ENCODE measurements around the gene CELF6.
A peak's percentile ranks its signal among the peaks of the same experiment; 100 is the strongest.
"Not testable (repeated sequence)": the region's sequence is repeated elsewhere in the genome, so short reads cannot be mapped to it uniquely, and the experiment has no call there.

The CELF6 gene

DNA sequence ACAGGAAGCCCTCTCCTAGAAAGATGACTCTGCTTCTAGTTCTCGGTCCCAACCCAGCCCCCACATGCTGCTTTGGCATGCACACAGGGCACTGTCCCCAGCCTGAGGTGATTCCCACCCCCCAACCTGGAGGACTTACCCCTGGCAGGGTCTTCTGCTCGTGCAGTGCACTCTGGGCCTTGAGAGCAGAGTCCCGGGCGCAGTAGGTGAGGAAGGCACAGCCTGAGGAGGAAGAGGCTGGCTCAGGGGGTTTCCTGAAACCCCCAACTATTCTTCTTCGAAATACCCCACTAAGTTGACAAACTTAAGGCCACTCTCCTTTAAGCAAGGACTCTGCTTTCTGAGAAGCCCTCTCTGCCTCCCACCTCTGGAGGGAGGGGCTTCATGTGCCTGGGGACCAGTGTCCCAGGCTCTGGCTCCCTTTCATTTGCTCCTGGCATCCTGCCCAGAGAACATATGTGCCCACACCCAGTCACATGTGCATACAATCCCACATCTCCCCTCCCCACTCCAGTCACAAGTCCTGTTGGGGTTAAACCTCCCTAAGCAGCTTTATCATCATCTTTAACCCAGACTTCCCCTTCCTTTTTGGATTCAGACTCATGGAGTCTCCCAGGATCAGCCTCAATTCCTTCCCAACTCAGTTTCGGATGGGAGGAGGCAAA, 4.1 kb downstream of the CELF6 start:
- peak; percentile 76 for DNase-seq

DNA sequence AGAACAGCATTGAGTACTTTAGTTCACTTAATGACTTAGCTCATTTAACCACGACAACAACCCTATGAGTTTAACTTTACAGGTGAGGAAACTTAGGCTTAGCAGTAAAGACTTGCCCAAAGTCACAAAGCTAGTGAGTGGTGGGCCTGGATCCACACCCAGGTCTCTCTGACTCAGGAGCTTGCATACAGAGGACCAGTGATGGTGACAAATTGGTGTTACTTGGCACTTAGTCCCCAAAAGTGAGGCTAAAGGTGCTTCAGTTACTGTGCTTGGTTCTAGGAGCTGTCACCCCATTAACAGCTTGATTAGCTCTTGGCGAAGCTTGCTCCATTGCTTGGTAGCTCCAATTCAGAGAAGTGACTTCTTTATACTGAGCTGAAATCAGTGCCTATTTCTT, 6.1 kb downstream of the CELF6 start:
- no peak for DNase-seq

DNA sequence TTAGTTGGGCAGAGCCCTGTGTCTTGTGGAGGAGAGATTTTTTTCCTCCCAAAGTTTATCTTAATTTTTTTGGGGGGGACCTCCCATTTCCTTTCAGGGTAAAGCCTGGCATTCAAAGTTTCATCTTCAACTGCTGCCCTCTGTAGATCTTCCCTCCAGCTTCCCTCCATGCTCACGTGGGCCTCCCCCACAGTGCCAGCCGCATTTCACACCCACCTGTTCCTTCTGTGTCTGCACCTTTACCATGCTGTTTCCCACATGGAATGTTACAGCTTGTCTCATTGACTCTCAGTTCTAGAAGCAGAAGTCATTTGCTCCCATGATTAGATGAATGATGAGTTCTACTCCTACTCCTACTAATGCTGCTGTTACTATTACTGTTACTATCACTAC, 6.5 kb downstream of the CELF6 start:
- no peak for DNase-seq

DNA sequence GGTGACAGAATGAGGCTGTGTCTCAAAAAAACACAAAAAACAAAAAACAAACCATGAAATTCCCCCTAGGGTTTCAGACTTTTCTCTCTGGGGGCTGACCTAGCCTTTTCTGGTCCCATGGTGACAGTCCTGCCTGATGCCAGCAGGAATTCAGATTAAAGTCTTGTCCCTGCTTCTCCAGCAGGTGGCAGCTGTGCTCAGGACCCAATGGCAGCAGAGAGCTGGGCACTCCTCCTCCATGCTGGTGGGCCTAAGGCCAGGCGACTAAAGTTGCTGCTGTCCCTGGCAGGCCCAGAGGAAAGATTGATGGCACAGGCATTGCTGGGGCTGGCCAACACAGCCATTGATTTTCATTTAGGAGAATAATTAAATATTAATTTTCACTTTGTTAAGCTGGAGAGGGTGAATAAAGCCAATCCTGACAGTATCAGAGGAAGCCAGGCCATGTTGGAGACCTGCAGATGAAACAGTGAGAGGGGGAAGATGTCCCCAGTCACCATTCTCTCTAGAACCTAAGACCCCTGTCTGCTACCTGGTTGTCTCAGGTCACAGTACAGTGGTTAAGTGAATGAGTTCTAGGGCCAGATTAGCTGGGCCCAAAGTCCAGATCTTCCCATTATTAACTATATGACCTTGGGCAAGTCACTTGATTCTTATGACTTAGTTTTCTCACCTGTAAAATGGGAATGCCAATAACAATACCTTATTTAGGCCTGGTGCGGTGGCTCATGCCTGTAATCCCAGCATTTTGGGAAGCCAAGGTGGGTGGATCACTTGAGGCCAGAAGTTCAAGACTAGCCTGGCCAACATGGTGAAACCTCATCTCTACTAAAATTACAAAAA, 7.1 kb downstream of the CELF6 start:
- DNase-seq = peak; percentile 85

DNA sequence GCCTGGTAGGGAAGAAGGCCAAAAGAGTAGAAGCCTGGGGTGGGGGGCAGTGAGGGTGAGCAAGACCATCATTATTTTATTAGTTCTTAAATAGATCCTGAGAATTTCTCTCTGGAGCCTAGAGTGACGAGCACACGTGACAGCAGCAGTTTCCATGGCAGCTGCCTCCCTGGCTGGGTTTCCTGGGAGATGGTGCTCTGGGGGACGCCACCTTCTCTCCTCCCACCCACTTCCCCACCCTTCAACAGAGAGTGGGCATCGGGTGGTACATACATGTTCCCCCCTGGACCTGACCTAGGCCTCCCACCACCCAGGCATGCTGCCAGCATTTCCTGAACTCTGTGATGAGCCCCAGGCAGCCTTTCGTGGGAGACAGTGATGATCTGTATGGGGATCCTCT, 12.9 kb downstream of the CELF6 start:
- no peak for DNase-seq

DNA sequence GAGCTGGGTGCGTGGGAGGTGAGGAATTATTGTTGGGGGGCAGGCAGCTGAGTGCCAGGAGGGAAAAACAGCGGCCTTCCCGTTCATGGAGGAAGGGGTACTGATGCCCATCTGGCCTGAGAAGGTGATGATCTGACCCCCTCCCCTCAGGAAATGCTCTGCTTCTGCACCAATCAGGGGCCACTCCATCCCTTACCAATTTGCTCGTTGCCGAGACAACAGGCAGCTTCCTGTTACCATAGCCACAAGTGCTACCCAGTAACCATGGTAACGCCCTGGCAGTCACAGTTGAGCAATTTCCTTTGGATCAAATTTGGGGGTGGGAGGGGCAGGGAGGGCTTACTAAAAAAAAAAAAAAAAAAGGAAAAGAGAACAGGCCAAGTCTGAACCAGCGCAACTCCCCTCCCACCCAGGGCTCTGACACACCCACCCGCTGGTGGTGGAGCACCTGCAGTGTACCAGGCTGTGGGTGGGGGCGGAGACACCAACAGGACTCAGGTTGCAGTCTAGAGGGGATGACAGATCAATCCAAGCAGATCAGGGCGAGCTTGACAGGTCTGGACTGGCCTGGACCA, 13.7 kb downstream of the CELF6 start:
- DNase-seq = peak; percentile 85

DNA sequence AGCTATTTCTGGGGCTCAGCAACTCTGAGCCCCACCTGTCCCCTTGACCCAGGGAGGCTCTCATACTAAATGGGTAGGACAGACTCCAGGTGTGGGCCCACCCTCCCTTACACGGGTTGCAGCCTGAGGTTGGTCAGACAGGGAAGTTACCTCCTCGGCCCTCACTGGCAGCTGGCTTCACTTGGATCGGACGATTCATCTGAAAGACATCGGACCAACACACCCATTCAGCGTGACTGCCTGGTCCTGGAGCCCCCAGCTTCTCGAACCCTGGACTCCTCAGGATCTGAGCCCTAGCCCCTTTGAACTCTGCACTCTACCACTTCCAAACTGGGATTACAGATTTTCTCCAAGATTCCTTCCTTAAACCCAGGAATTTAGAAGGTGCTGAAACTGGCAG, 15.4 kb downstream of the CELF6 start:
- no peak for DNase-seq

DNA sequence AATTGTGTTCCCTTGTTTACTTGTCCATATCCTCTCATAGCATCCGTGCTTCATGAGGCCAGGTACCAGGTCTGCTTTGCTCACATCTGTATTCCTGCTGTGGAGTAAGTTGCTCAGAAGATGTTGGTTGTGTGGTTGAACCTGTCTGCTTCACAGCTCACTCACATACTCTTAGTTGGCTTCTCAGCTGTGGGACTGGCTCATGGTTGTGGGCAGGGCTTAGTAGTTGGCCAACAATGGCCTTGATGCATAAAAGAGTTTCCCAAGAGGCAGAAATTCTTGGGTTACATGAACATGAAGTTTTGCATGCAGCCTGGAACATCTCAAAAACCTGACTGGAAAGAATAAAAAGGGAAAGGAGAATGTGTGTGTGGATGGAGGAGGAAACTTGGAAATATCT, 17.0 kb downstream of the CELF6 start:
- DNase-seq = no peak

DNA sequence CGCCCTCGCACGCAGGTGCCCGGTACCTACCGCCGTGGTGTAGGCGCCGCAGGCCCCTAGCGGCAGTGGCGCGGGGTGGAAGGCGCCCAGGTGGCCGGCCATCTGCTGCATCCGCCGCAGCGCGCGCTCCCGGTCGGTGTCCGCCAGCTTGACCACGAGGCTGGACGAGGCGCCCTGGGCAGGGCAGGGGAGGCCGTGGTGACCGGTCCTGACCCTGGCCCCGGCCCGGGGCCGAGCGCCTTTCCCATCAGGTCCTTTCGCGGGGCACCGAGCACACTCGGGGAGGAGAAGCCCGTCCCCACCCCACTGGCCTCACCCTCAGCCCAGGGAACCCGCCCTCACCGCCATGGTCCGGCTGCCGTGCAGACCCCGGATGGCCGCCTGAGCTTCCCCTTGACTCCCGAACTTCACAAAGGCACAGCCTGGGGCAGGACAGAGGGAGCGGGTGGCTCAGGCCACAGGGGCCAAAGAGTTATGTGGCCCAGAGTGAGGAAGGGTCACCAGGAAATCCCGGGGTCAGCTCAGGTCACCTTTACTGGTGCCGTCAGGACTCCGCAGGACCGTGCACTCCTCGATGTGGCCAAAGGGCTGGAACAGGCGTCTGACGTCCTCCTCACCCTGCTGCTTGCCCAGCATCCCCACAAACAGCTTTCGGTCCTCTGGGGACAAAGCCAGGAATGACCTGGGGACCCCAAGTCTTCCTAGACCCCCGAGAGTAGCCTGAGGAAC, 30.2 kb downstream of the CELF6 start:
- DNase-seq = no peak

DNA sequence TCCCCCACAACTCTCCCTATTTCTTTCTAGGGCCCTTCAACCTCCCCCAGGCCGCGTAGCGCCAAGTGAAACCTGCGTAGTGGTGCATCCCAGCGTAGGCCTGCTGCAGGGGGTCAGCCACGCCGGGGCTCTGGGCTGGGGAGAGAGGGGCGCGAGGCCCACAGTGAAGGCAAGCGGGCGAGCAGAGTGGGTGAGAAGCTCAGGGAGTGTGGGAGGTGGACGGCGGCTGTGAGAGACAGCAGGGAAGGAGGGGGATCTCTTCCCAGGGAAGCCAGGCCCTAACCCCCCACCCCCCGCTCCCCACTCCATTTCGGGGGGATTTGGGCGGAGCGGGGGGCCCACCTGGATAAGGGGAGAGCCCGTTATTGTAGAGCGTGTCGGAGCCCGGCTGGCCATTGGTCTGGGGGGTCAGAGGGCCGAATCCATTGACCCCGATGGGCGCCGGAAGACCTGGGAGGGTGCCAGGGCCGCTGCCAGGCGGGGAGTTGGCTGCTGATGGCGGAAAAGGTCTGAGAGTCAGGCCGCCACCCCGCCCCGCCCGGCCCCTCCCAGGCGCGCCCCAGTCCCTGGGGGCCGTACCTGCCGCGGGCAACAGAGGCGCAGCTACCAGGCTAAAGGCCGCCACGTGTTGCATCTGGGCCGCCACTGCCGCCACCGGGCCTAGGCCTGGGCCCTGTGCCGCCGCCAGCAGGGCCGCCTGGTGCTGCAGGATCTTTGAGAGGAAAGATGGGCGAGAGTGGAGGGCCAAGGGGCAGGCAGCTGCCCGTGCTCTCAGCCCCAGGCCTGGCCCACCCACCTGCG, 31.0 kb downstream of the CELF6 start:
- no peak for DNase-seq

DNA sequence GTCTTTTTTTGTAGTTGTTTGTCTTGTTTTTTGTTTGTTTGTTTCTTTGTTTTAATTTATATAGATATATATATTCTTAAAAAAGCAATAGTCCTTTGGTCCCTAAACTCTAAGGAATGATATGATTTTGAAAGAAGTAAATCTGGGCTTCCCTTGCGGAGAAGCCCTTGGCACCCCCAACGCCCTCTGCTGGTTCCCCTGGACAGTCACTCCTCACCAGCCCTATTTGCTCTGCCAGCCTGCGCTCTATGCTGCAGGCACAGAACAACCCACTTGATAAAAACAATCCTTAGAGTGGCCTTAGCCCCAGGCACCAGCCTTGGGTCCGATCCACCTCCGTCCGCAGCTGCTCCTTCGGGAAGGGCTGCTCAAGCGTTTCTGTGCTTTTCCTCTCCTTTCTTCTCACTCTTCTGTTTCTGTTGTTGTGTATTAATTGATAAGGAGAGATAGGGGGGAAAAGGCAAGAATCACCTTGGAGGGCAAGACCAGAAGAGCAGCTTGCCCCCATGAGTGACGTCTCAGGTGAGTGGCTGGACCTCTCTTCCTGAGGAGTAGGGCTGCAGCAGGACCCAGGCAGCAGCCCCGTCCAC, 33.9 kb downstream of the CELF6 start:
- peak; percentile 80 for DNase-seq

DNA sequence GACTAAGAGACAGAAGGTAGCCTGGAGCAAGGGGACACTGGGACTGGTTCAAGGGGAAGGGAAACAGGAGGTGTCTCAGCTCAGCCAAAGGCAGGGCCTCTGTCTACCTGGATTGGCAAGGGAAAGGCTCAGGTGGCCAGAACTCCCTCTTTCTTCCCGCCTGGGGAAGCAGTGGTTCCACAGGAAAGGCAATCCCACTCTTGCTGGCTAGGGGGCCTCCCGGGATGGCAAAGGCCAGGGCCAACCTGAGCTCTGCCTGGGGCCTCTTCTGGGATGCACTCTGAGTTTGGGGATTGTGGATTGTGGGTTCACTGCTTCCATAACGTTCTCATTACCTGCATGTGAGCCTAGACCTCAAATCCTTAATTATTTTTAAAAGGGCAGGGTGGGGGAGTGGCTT, 34.6 kb downstream of the CELF6 start:
- DNase-seq = no peak

DNA sequence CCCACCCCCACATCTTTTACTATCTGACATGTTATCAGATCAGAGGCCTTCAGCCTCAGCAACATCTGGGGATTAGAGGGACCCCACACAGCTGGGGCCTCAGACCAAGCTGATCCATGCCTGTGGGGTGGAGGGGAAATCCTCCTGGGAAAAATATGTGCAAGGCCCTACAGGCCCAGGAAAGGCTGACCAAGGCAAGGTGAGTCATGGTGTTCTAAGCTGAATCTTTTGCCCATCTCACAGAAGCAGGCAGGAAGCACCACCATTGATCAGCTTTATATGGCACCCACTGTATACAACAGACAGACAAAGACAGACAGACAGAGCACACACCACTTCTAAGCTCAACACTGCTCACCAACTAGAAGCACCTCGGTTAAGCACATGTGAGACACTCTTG, 35.2 kb downstream of the CELF6 start:
- DNase-seq = no peak

DNA sequence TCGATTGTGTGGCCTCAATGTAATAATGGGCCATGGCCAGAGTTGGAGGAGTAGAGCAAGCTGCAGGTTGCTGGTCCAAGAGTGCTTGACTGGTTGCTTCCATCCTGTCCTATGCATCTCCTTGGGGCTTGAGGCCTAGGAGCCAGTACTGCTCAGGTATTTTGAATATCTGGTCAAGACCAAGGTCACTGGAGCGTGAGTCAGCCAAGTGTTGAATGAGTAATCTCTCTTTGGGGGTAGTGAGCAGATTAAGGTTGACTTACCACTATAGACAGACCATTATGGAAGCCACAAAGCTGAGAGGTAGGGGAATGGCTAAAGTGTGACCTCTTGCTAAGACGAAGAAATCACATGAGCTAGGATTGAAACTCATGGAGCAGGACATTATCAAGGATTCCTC, 38.2 kb downstream of the CELF6 start:
- no peak for DNase-seq

DNA sequence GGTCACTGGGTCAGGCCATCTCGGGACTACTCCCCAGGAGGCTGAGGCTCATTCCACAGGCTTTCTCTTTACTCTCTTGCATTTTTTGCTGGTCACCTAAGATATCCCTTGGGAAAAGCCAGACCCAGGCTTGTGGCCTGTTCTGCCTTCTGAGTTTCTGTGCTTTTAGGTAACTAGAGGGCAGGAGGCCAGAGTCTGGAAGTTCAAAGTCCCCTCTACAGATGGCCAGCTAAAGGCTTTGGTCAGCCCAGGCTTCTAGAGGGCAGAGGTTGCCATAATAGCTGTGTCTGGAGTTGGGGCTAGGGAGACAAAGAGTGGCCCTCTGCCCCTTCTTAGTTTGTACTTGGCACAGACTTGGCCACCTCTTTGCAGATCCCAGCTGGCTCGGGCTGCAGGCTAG, 39.2 kb downstream of the CELF6 start:
- DNase-seq = no peak

DNA sequence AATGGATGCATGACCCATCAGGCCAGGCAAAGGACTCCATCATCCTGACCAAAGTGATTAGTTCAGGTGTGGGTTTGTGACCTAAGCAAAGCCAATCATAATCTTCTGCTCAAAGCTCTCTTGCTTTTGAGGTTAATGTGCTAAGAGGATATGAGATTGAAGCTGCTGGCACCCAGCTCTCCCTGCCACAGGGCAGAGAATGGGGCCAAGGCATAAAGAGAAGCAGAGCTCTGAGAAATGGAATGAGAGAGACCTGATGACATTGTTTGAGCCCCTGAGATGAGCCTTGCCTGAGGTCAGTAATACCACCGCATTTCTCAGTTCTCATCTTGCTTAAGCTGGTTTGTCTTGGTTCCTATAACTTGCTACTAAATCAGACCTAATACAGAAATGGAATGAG, 41.2 kb downstream of the CELF6 start:
- DNase-seq = no peak

DNA sequence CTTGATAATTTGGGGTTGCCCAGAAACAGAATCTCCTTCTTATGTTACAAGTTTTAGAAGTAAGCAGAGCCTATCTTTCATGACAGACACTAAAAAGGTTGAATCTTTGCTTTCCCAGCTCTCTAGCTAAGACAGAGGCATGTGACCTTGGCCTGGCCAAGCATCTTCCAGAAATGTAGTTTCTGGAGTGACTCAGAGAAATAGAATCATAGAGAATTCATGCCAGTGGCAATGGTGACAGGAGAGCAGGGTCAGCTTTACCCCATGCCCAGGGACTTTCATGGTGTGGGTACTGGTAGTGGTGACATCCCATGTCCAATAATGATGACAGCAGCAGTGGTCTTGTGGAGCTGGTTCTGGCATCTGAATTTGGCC, 43.6 kb downstream of the CELF6 start:
- no peak for DNase-seq

DNA sequence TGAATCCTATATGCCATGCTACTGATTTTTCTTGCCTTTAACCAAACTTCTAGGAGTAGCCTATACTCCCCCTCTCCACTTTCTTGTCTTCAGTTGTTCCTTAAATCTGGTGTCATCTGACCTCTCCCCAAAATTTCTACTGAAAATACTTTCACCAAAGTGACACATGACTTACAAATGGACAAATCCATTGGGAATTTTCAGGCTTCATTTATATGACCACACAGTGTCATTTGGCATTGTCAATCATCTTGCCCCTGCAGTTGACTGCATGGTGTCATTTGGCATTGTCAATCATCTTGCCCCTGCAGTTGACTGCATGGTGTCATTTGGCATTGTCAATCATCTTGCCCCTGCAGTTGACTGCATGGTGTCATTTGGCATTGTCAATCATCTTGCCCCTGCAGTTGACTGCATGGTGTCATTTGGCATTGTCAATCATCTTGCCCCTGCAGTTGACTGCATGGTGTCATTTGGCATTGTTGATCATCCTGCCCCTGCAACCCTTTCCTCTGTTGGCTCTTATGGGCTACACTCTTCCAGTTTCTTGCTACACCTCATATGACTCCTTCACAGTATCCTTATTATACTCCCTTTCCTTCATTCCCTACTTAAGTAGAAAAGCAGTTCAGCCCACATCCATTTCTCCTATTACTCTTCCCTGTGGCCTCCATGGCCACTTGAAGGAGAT, 44.2 kb downstream of the CELF6 start:
- DNase-seq = not testable (repeated sequence)

DNA sequence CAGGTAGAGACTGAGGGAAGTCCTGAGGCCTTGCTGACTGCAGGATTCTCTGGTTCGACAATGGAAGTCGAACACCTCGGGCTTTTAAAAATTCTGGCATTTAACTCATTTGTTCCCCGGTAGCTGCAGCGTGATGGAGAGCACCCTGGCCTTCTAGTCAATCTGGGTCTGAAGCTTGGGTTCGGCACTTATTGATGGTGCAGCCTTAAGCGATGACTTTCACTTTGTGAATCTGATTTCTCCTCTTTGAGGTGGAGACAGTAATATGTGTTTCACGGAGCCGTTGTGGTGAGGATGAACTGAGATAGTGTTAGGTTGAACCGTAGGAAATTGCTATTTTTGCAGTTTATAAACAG, 47.0 kb downstream of the CELF6 start:
- no peak for DNase-seq

DNA sequence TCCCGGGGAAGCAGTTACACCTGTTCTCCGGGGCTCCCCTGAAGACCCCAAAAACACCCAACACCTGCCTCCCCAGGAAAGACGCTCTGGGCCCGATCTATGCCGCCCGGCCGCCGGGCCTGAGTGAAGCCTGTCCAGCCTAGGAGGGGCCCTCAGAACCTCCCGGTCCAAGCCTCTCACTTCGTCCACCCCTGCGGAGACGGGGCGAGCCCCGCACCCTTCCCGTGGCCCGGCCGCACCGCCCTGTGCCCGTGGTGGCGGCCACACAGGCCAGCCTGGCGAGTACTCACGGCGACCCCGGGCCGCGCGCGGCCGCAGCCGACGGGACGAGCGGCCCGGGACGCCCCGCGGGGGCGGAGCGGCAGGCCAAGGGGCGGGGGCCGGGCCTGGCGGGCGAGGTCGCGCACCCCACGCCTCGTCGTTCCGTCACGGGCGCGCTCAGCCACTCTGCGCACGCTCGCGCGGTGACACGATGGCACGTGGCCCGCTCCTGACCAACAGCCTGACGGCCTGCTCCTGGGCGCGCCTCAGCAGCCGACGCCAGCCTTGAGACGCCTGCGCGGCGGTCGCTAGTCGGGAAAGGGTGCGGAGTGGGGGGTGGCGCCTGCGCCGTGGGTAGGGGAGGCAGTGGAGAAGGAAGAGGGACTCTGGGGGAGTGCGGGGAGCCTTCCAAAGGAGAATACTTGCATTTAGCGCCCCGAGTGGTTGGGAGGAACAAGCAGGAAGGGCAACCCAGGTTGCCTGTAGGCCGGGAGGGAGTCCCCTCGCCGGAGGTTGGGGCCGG, 47.6 kb downstream of the CELF6 start, which contains the start of gene PARP6:
TSS of gene PARP6 (minus strand) at position 342 of the 784 bp plus-strand sequence. CDS start 5,077 bp downstream, outside the sequence.
- peak; percentile 99 for DNase-seq

DNA sequence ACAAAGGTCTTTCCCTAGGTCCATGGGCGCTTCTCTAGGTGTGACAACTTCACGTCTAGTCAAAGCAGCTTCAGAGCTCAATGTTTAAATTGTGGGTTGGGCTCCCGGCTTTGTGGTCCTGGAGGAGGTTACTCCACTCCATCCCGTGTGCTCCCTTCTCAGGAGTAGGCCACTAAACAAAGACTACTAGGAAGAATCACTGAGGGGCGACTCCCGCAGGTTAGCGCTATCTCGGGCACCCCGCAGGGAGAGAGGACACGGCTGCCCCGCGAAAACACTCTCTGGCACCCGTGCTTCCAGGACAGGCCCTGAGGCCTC, 48.1 kb downstream of the CELF6 start:
- DNase-seq = peak; percentile 32
